HCT116 (cell line): ENCODE results near the gene TLE5. TPM values are rescaled to one million over a fixed set of nuclear protein-coding genes. Genes with fewer than 3 reads are reported as not detected.

Experiments
- ATAC-seq: fragments of 200-7000 bp; cut with Tn5 transposase; 2 replicates; pipeline ENCODE4 v1.9.1; 2020; ENCODE audit warnings: mild to moderate bottlenecking, moderate library complexity
- BruUV-seq: library from RNA; stranded (reverse); fragments of 400-500 nt; replicated peaks from 2 replicates; lab custom pipeline; 2021; lab: Mats Ljungman, UMichigan
- CTCF ChIA-PET: fragments of 300-600 bp; sonication (Branson Sonifier 250); formaldehyde crosslinking; loops from one replicate; lab custom pipeline; 2021; ENCODE audit warnings: antibody characterized with exemption; lab: Charles Lee
- POLR2A ChIA-PET: fragments of 300-600, 350-600 bp; sonication (Branson Sonifier 250); formaldehyde crosslinking; loops from one replicate; lab custom pipeline; 2021; ENCODE audit warnings: antibody characterized with exemption; lab: Charles Lee
- RAD21 ChIA-PET, 2 experiments: fragments of 300-600 bp; sonication (Branson Sonifier 250); formaldehyde crosslinking; loops; one replicate each; lab custom pipeline; 2023; ENCODE audit warnings: low total read pairs in 2 of 2; ENCODE audit not compliant: uncharacterized antibody in 2 of 2, unreplicated experiment in 2 of 2, low non-redundant PET in 1 of 2; lab: Charles Lee
- DNase-seq: peaks from one replicate; pipeline ENCODE4 v3.0.0-alpha.2; 2010; ENCODE audit warnings: low read depth, low spot score
- H2AFZ ChIP-seq: fragments of 200-600 bp; shearing (Covaris generic), sonication (generic); 2 replicates; pipeline ENCODE4 v1.6.1; 2017; ENCODE audit warnings: low read depth, mixed run types, mixed read lengths, antibody characterized with exemption, low read length; ENCODE audit not compliant: poor library complexity, severe bottlenecking
- H3K27ac ChIP-seq: 2 replicates; pipeline ENCODE4 v1.5.1; 2012; ENCODE audit warnings: low read depth, low read length
- H3K27me3 ChIP-seq: fragments of 200-600 bp; sonication (generic); 2 replicates; pipeline ENCODE4 v1.6.1; 2016; ENCODE audit warnings: mixed run types, low read length, mixed read lengths; ENCODE audit not compliant: insufficient read depth
- H3K36me3 ChIP-seq, 2 experiments: fragments of 200-500 bp in 1 of 2; fragments of 200-600 bp in 1 of 2; sonication (Bioruptor generic) in 1 of 2; sonication (generic) in 1 of 2; 2 replicates each; pipeline versions ENCODE4 v1.5.1 to v1.6.1; 2014 to 2016; ENCODE audit warnings: low read length in 2 of 2, inconsistent platforms in 1 of 2, mixed read lengths in 1 of 2, mixed run types in 1 of 2; ENCODE audit not compliant: insufficient read depth in 2 of 2, control insufficient read depth in 1 of 2
- H3K4me1 ChIP-seq, 2 experiments: fragments of 200-600 bp in 1 of 2; sonication (generic) in 1 of 2; 2 replicates each; pipeline versions ENCODE4 v1.5.1 to v1.6.1; 2012 to 2017; ENCODE audit warnings: low read length in 2 of 2, inconsistent platforms in 1 of 2, mild to moderate bottlenecking in 1 of 2, mixed read lengths in 1 of 2, mixed run types in 1 of 2, moderate library complexity in 1 of 2; ENCODE audit not compliant: insufficient read depth in 2 of 2, control insufficient read depth in 1 of 2
- H3K4me2 ChIP-seq: fragments of 200-600 bp; sonication (generic); 2 replicates; pipeline ENCODE4 v1.6.1; 2017; ENCODE audit warnings: mixed run types, low read length, mixed read lengths
- H3K4me3 ChIP-seq, 2 experiments: fragments of 200-600 bp in 1 of 2; sonication (generic) in 1 of 2; replicated peaks in 1 of 2; 2 replicates each; pipeline ENCODE4 v1.5.1; 2011 to 2016; ENCODE audit warnings: low read length in 2 of 2, control low read depth in 1 of 2, low read depth in 1 of 2, mild to moderate bottlenecking in 1 of 2, mixed read lengths in 1 of 2, mixed run types in 1 of 2
- H3K79me2 ChIP-seq: fragments of 200-600 bp; sonication (generic); 2 replicates; pipeline ENCODE4 v1.6.1; 2017; ENCODE audit warnings: mild to moderate bottlenecking, mixed run types, low read length, moderate library complexity, mixed read lengths; ENCODE audit not compliant: insufficient read depth
- H3K9ac ChIP-seq: fragments of 200-600 bp; sonication (generic); 2 replicates; pipeline ENCODE4 v1.6.1; 2016; ENCODE audit warnings: low read length, mixed read lengths
- H3K9me2 ChIP-seq: fragments of 200-600 bp; sonication (generic), shearing (Covaris generic); 2 replicates; pipeline ENCODE4 v1.6.1; 2017; ENCODE audit warnings: mixed run types, mild to moderate bottlenecking, moderate library complexity; ENCODE audit not compliant: insufficient read depth
- H3K9me3 ChIP-seq, 2 experiments: fragments of 200-500 bp in 1 of 2; fragments of 200-600 bp in 1 of 2; sonication (Bioruptor generic) in 1 of 2; sonication (generic) in 1 of 2; 2 replicates each; pipeline ENCODE4 v1.6.1; 2014 to 2017; ENCODE audit warnings: low read length in 2 of 2, mixed read lengths in 2 of 2, inconsistent platforms in 1 of 2, low read depth in 1 of 2, mild to moderate bottlenecking in 1 of 2, mixed run types in 1 of 2, moderate library complexity in 1 of 2; ENCODE audit not compliant: control insufficient read depth in 1 of 2, insufficient read depth in 1 of 2
- H4K20me1 ChIP-seq: fragments of 200-600 bp; sonication (generic), shearing (Covaris generic); 2 replicates; pipeline ENCODE4 v1.6.1; 2017; ENCODE audit warnings: mixed run types, mild to moderate bottlenecking, moderate library complexity; ENCODE audit not compliant: insufficient read depth
- ATF3 ChIP-seq: IDR thresholded peaks from 2 replicates; pipeline ENCODE4 v1.6.1; 2012
- CBX3 ChIP-seq: IDR thresholded peaks from 2 replicates; pipeline ENCODE4 v1.6.1; 2012; ENCODE audit warnings: low read depth
- CEBPB ChIP-seq: IDR thresholded peaks from 2 replicates; pipeline ENCODE4 v1.6.1; 2012; ENCODE audit warnings: low read depth
- EGR1 ChIP-seq: IDR thresholded peaks from 2 replicates; pipeline ENCODE4 v1.6.1; 2012; ENCODE audit warnings: low read depth
- ELF1 ChIP-seq: IDR thresholded peaks from 2 replicates; pipeline ENCODE4 v1.6.1; 2012; ENCODE audit warnings: low read depth, borderline replicate concordance
- EZH2 ChIP-seq: fragments of 200-600 bp; sonication (generic); IDR thresholded peaks from 2 replicates; pipeline ENCODE4 v1.6.1; 2017; ENCODE audit warnings: antibody characterized with exemption, mixed run types
- EZH2phosphoT487 ChIP-seq: fragments of 200-600 bp; IDR thresholded peaks from 2 replicates; pipeline ENCODE4 v1.6.1; 2018; ENCODE audit warnings: antibody characterized with exemption, borderline replicate concordance
- FOSL1 ChIP-seq: IDR thresholded peaks from 2 replicates; pipeline ENCODE4 v1.6.1; 2012; ENCODE audit warnings: low read depth
- JUND ChIP-seq: IDR thresholded peaks from 2 replicates; pipeline ENCODE4 v1.6.1; 2012
- MAX ChIP-seq: IDR thresholded peaks from 2 replicates; pipeline ENCODE4 v1.6.1; 2012
- POLR2A ChIP-seq: IDR thresholded peaks from 2 replicates; pipeline ENCODE4 v1.7.0; 2011; ENCODE audit warnings: borderline replicate concordance; ENCODE audit not compliant: insufficient read depth, insufficient read length; ENCODE audit errors: extremely low read depth
- POLR2AphosphoS5 ChIP-seq: IDR thresholded peaks from 2 replicates; pipeline ENCODE4 v1.6.1; 2011; ENCODE audit warnings: mild to moderate bottlenecking, low read depth, low read length, moderate library complexity
- SIN3A ChIP-seq: IDR thresholded peaks from 2 replicates; pipeline ENCODE4 v1.6.1; 2012; ENCODE audit warnings: low read depth
- TCF7L2 ChIP-seq: IDR thresholded peaks from 2 replicates; pipeline ENCODE4 v1.7.0; 2011; ENCODE audit warnings: borderline replicate concordance, inconsistent platforms; ENCODE audit not compliant: insufficient read depth, insufficient read length; ENCODE audit errors: extremely low read depth
- YY1 ChIP-seq: IDR thresholded peaks from 2 replicates; pipeline ENCODE4 v1.6.1; 2011; ENCODE audit warnings: low read length, low read depth, moderate library complexity, mild to moderate bottlenecking; ENCODE audit not compliant: insufficient replicate concordance; ENCODE audit errors: extremely low read depth
- ZFX ChIP-seq: fragments of 450-650 bp; IDR thresholded peaks from 2 replicates; pipeline ENCODE4 v1.6.1; 2017
- intact Hi-C: fragments of 100-400 bp; cut with micrococcal nuclease; formaldehyde crosslinking; loops from 2 replicates; pipeline ENCODE4 v1.10.0; 2022
- total RNA-seq: library from RNA; stranded (reverse); gene quantifications from one replicate; pipeline ENCODE4 v1.2.1, GENCODE V29; 2021; ENCODE audit not compliant: unreplicated experiment
- TF ChIP-seq, protein P1 (sequence below): IDR thresholded peaks from 2 replicates; pipeline ENCODE4 v1.6.1; 2011; ENCODE audit warnings: mild to moderate bottlenecking, low read length, moderate library complexity; ENCODE audit not compliant: insufficient replicate concordance; ENCODE audit errors: extremely low read depth

Gene TLE5
- total RNA-seq, 1 experiment from 2014 or later, result 263 TPM

- no peak overlapping the region for H3K4me3 ChIP-seq
- no peaks in the 10 kb centered on the region for H3K9me2 ChIP-seq
- no peaks in the 10 kb centered on the region for H3K9me3 ChIP-seq
- no peaks in the 10 kb centered on the region; the same call in 1 of the 2 replicates for H3K27me3 ChIP-seq
- intact Hi-C loops, result no loop called here
- H3K9ac ChIP-seq, result no peak overlapping the region
- H4K20me1 ChIP-seq, result no peaks in the 10 kb centered on the region
- peaks cover 10 to 46% of the 10 kb centered on the region in 2 experiments; a peak in 3 of 4 replicates for H3K4me1 ChIP-seq
- DNase-seq (no peak), ATAC-seq (no peak)
- ChIA-PET RAD21 (no interaction called here), CTCF (no interaction called here), POLR2A (no interaction called here)
- no peak overlapping the region for H3K4me2 ChIP-seq
- H3K79me2 ChIP-seq, result no peaks in the 10 kb centered on the region
- no peak overlapping the region for H2AFZ ChIP-seq
- no peak for TF ChIP-seq SIN3A
- no peak for TF ChIP-seq JUND
- TF ChIP-seq, protein P1, sequence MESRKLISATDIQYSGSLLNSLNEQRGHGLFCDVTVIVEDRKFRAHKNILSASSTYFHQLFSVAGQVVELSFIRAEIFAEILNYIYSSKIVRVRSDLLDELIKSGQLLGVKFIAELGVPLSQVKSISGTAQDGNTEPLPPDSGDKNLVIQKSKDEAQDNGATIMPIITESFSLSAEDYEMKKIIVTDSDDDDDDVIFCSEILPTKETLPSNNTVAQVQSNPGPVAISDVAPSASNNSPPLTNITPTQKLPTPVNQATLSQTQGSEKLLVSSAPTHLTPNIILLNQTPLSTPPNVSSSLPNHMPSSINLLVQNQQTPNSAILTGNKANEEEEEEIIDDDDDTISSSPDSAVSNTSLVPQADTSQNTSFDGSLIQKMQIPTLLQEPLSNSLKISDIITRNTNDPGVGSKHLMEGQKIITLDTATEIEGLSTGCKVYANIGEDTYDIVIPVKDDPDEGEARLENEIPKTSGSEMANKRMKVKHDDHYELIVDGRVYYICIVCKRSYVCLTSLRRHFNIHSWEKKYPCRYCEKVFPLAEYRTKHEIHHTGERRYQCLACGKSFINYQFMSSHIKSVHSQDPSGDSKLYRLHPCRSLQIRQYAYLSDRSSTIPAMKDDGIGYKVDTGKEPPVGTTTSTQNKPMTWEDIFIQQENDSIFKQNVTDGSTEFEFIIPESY, result no peak
- TF ChIP-seq YY1, result no peak
- no peak for TF ChIP-seq EZH2phosphoT487
- no peak for TF ChIP-seq TCF7L2
- no peak for TF ChIP-seq ELF1
- TF ChIP-seq EZH2, result no peak
- TF ChIP-seq ATF3, result no peak
- TF ChIP-seq ZFX, result no peak
- no peak for TF ChIP-seq FOSL1
- TF ChIP-seq MAX, result no peak
- no peak for TF ChIP-seq EGR1
- no peak for TF ChIP-seq CEBPB
- no peak for TF ChIP-seq POLR2A
- no peak for TF ChIP-seq CBX3
- TF ChIP-seq POLR2AphosphoS5, result no peak
- H3K27ac ChIP-seq, result no peak overlapping the region
- H3K36me3 ChIP-seq, result no peaks in the 10 kb centered on the region
- no TSS peak for BruUV-seq
Measured at GRCh38 chr19:3031607-3031867, 30.8 kb downstream of the TLE5 start.
